Renal cortical epithelial cell (primary cell): Measurements from ENCODE around the gene HOXB4. TPM values are rescaled to one million over a fixed set of nuclear protein-coding genes. Genes with fewer than 3 reads are reported as not detected.

Experiments used
- DNase-seq: peaks from one replicate; pipeline ENCODE4 v3.0.0-alpha.2; 2011; ENCODE audit warnings: low read depth
- total RNA-seq: library from RNA; depleted of rRNA; stranded (reverse); fragments of >200 nt; gene quantifications from 2 replicates; pipeline ENCODE4 v1.2.3, GENCODE V29; 2014

HOXB4 gene
- 2.1 and 8.7 TPM in 2 replicates for total RNA-seq

GRCh38 chr17:48577946-48578615, at the start of gene HOXB4:
HOXB4 (minus strand) TSS chr17:48578350; CDS start chr17:48578319, 31 bp downstream.
- peak; percentile 67 for DNase-seq

GRCh38 chr17:48627118-48627597, 49.0 kb upstream of the HOXB4 start:
- no peak for DNase-seq

DNA sequence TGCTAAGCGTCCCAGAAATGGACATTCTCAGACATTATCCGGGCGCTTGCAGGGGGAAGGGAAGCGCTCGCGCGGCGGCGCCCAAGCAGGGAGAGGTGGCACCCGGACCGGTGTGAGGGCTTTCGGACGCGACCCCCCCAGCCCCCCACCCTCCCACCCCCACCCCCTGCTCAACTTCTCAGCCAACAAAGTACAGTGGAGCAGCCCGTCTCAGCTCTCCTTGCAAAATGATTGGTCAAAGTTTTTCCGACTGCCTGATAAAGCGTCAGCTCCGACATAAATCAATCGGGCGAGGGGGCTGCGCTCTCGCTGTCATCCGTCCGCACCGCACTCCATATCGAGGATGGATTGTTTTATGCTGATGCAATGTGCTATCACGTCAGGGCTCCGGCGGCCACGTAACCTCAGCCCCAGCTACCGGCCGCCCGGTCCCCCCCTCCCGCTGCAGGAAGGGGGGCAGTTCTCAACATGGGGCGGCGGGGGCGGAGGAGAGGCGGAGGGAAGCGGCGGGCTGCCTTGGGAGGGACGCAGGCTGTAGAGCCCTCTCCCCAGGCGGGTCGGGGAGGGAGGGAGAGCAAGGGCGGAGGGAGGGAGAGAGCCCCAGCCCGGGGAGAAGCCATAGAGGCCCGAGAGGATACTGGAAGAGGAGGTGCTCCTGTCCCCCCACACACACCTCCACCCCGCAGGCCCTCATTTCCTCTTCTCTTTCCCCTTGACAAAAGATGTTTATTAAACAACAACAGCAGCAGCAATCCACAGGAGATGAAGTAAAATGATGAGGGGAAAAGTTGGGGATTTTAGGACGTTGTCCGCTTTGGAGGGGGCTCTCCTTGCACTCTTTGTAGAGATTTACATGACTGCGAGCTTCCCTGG, 48.3 kb upstream of the HOXB4 start, which contains the start of gene HOXB9:
HOXB9 (minus strand) TSS at position 114 of the 873 bp plus-strand sequence; CDS start at position 25, 89 bp downstream.
- DNase-seq: peak; percentile 73

- DNase-seq: no peak
These were observed 47.5 kb upstream of the HOXB4 start for GRCh38 chr17:48625495-48626244.

DNA sequence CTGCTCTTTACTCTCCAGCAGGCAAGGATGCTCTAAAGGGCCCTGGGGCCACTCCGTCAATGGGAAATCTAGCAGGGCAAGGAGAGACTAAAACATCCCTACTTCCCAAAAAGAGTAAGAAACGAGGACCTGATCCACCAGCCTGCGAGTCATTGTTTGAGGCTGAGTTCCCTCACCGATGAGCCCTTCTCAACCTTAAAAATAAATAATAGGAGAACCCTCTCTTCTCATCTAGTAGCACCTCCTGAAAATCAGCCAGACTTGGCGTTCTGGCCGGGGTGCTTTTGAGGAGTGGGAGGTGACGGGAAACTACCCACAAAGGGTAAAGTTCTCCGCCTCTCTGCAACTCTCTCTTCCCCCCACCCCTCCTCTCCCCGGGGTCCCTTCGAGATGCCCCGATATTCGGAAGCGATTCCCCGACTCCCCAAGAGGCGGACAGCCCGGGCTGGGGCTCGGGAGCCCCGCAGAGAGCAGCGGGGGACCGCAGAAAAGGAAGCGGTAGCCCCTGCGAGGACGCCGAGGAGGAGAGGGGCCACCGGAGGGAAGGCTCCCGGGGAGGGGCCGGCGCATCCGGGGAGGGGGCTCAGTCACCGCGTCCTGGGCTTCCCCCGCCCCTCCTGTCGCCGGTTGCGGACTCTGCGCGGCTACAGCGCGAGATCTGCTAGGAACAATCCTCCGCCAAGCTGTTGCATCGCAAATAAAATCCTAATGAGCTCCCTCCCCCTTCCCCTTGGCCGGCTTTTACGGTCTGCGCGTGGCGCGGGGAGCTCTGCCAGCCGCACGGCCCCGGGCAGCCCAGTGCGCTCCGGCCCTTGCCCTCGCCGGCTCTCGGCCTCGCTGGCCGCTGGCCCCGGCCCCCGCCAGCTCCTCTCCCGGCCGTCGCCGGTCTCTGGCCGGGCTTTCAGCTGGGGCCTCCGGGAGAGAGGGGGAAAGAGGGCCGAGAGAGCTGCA, 46.7 kb upstream of the HOXB4 start:
- DNase-seq: no peak

GRCh38 chr17:48624118-48624517, 46.0 kb upstream of the HOXB4 start:
- DNase-seq: no peak

DNA sequence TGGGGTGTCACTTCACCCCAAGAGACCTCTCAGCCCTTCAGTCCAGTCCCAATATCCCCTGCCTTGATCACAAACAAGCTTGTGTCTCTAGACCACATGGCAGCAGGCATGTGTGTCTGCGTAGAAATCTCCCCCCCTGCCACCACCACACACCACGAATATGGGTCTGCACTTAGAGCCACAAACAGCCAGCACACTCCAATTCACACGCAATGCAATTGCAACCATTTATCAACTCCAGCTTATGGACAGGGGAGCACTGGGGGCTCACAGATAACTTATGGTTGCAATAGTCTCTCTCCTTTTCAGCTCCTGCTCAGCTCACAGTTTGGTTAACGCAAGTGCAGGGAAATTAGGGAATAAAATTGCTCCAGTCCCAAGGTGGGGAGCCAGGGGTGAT, 45.4 kb upstream of the HOXB4 start:
- no peak for DNase-seq

- DNase-seq: no peak
These were observed 44.7 kb upstream of the HOXB4 start for GRCh38 chr17:48622857-48623256.

GRCh38 chr17:48621410-48622392, 43.6 kb upstream of the HOXB4 start:
- no peak for DNase-seq

- DNase-seq: peak; percentile 63
These were observed 42.5 kb upstream of the HOXB4 start for GRCh38 chr17:48620461-48621139.

GRCh38 chr17:48619826-48620449, 41.8 kb upstream of the HOXB4 start:
- no peak for DNase-seq

GRCh38 chr17:48618256-48618896, 40.2 kb upstream of the HOXB4 start:
- DNase-seq: peak; percentile 67

- no peak for DNase-seq
These were observed 39.5 kb upstream of the HOXB4 start for GRCh38 chr17:48617471-48618255.

GRCh38 chr17:48616717-48617470, 38.7 kb upstream of the HOXB4 start:
- no peak for DNase-seq

- DNase-seq: no peak
These were observed 38.0 kb upstream of the HOXB4 start for GRCh38 chr17:48615963-48616716.
